Adrenal gland (tissue), 5 donors: ENCODE measurements around the gene DYSF.

Source experiments
- CTCF ChIP-seq, 6 experiments: fragments of 450-650 bp in 4 of 6; fragments of 200-600 bp in 2 of 6; sonication (generic) in 1 of 6; IDR thresholded peaks; 1 replicate in 5 of 6; 2 replicates in 1 of 6; pipeline versions ENCODE4 v1.5.1 to v1.8.0; 2016 to 2021; ENCODE audit warnings: antibody characterized with exemption in 6 of 6, mild to moderate bottlenecking in 2 of 6, moderate library complexity in 1 of 6
- POLR2A ChIP-seq, 2 donors: fragments of 450-650 bp; IDR thresholded peaks; one replicate each; pipeline ENCODE4 v1.6.1; 2017; ENCODE audit warnings: antibody characterized with exemption in 2 of 2, mild to moderate bottlenecking in 2 of 2, moderate library complexity in 1 of 2
- donor health status: DM: no; HTN: no; CAD: no.

- TF ChIP-seq CTCF (IDR thresholded peaks at IDR 0.05) = no peak
- no peak for TF ChIP-seq POLR2A (IDR thresholded peaks at IDR 0.05)
Measured at GRCh38 chr2:71481111-71481510, 27.8 kb downstream of the DYSF start.
